Activated T-helper 1 cell treated with anti-CD3 and anti-CD28 coated beads, Interleukin-2, amount 50 U/mL, for 16 hours (primary cell): ENCODE data around the gene SERPINF2.
A peak's percentile ranks its signal among the peaks of the same experiment; 100 is the strongest.
"Not testable (repeated sequence)": the region's sequence is repeated elsewhere in the genome, so short reads cannot be mapped to it uniquely, and the experiment has no call there.

Experiments used
- DNase-seq, 2 donors: peaks; one replicate each; pipeline ENCODE4 v3.0.0-alpha.2; 2020; ENCODE audit warnings: low read depth in 1 of 2, low spot score in 1 of 2

SERPINF2 gene

DNA sequence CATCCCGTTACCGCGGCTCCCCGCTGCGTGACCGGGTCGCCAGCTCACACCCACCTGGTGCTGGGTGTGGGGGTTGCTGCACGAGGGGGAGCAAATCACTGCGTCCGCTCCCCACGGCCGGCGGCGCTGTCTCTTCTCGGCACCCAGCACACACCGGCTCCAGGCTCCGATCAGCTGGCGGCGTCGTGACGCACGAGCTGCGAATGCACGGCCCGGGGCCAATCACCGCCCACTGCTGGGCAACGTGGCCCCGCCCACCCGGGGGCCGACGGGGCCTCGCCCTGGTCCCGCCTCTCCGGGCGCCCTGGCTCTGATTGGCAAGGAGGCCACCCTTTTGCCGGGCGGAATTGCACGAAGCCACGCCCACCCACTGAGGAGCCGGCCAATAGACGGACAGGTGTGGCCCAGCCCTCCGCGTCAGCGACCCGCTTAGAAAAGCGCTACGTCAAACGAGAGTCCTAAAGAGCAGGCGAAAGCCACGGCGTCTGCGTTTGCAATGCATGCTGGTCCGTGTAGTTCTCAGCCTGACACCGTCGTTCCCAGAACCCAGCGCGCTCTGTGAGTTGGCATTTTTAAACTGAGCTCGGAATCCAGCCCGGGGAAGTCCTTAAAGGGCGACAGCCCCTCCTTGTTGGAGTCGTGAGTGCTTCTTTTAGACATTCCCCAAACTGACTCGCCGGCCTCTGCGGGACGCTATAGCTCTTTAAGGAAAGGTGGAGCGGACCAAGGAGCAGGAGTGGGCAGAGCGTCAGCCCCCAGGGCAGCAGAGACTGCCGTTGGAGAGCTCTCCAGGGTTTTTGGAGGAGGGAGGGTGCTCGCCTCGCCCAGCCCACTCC lies 26.4 kb upstream of the SERPINF2 start:
- DNase-seq = peak; percentile 99 to 100

DNA sequence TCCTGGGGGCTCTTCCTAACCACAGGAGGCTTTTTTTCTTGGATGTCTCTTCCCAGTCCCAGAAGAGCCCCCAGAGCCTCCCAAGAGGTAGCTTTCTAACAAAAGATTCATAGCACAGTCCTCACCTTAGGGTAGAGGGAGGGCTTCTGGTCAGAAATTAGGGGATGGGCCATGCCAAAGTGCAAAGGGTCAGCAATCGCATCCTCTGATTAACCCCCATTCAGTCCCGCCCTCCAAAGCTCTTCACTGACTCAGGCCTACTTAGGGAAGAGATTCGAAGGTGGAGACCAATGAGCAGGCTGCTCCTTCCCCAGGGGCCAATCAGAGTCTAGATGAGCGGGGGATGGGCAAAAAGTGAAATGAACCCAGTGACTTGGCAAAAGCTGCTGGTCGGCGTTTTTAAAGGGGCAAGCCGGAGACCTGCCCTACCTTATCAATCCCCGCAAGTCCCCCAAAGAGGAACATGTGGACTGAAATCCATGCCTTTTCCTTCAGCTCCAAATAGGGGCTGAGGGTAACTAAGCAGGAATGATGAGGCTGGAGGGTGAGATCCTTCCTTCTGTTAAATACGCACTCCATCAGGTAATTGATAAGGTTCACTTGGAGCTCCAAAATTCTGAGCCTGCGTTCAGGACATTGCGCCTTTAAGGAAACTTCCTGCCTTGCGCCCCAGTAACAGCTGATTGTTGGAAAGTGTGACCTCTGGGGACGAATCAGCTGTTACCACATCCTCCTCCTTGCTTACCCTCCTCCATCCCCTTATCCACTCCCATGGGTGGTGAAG lies 25.6 kb upstream of the SERPINF2 start:
- DNase-seq = peak; percentile 45 to 76

DNA sequence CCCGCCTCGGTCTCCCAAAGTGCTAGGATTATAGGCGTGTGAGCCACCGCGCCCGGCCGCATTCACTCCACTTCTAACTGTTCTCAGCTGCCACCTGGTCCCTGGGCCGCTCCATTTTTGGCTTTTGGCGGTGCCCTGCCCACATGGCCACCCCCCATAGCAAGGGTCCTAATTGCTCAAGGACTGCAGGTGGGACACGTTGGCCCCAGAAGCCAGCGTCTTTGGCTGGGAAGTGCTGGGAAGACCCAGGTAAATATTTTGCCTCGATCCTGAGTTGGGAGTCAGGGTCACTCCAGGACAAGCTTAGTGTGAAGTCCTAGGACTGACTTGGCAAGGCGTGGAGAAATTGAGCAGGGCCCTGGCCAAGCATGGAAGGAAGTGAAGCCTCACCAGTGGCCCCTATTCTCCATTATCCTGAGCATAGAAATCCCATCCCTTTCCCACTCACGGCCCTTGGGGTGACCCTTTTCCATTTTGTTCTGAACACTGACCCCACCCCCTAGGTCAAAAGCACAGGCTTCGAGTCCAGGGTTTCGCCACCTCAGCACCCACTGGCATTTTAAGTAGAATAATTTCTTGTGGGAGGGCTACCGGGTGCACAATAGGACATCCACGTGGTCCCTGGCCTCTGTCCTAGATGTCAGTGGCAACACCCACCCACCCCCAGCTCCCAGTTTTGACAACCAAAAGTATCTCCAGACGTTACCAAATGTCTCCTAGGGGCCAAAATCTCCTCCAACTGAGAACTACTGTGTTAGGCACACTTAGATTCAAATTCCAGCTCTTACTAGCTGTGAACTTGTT lies 24.1 kb upstream of the SERPINF2 start:
- no peak for DNase-seq

DNA sequence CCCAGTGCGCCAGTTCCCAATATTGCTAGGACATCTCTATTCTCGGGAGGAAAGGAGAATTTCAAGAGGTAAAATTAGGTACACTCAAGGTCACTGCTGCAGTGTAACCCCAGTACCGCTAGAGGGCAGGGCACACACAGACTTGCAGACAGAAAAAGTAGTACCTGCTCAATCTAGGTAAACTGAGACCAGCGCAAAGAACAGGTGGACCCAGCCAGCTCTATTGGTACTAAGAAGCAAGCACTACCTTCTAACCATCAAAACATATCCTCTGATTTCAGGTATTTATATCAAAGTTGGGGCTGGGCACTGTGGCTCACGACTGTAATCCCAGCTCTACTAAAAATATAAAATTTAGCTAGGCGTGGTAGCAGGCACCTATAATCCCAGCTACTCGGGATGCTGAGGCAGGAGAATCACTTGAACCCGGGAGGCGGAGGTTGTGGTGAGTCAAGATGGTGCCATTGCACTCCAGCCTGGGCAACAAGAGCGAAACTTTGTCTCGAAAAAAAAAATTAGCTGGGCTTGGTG lies 21.8 kb upstream of the SERPINF2 start:
- DNase-seq = peak; percentile 39 to 50

DNA sequence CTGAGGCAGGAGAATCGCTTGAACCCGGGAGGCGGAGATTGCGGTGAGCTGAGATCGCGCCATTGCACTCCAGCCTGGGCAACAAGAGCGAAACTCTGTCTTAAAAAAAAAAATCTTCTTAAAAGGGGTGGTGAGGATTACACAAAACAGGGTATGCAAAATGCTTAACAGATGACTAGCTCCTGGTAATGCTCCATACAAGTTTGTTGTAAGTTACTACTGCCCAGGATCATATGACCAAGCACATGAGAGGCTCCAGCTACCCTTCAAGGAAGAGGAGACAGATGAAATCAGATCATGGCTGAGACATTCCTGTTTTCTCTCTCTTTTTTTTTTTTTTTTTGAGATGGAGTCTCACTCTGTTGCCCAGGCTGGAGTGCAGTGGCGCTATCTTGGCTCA lies 20.6 kb upstream of the SERPINF2 start:
- DNase-seq = not testable (repeated sequence)

DNA sequence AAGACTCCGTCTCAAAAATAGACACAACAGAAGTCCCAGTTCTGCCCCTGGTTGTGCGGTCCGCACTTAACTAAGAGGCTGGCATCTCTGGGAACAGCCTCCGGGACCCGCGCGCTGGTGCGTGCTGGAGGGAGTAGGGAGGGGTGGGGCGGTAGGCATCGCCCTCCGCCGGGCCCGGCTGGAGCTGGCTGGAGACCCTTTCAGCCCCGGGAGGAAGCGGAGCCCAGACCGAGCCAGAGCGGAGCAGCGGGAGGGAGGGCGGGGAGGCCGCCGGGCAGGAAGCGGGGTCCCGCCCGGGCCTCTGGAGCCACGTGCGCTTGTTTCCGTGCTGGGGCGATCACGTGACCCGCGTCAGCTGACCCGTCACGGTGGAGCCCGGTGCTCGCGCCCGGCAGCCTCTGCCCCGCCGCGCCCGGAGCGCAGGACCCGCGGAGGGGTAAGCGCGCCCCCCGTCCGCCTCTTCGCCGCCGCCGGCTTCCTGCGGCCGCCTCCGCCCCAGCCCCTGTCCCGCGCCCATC lies 18.3 kb upstream of the SERPINF2 start, which contains the start of gene WDR81:
Gene WDR81, plus strand, starts transcription at position 354 of the 518 bp plus-strand sequence. CDS start 256 bp downstream, outside the sequence.
- peak; percentile 74 to 79 for DNase-seq

DNA sequence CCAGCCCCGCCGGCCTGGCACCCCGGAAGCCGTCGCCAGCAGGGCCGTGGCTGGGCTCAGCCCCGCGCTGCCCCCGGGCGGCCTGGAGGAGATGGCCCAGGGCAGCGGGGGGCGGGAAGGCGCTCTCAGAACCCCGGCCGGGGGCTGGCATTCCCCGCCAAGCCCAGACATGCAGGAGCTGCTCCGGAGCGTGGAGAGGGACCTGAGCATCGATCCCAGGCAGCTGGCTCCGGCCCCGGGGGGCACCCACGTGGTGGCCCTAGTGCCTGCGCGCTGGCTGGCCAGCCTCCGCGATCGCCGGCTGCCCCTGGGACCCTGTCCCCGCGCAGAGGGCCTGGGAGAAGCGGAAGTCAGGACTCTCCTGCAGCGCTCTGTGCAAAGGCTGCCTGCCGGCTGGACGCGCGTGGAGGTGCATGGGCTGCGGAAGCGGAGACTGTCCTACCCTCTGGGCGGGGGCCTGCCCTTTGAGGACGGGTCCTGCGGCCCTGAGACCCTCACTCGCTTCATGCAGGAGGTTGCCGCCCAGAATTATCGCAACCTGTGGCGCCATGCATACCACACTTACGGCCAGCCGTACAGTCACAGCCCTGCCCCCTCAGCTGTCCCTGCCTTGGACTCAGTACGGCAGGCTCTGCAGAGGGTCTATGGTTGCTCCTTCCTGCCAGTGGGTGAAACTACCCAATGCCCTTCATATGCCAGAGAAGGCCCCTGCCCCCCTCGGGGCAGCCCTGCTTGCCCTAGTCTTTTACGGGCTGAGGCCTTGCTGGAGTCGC lies 17.6 kb upstream of the SERPINF2 start:
- no peak for DNase-seq

DNA sequence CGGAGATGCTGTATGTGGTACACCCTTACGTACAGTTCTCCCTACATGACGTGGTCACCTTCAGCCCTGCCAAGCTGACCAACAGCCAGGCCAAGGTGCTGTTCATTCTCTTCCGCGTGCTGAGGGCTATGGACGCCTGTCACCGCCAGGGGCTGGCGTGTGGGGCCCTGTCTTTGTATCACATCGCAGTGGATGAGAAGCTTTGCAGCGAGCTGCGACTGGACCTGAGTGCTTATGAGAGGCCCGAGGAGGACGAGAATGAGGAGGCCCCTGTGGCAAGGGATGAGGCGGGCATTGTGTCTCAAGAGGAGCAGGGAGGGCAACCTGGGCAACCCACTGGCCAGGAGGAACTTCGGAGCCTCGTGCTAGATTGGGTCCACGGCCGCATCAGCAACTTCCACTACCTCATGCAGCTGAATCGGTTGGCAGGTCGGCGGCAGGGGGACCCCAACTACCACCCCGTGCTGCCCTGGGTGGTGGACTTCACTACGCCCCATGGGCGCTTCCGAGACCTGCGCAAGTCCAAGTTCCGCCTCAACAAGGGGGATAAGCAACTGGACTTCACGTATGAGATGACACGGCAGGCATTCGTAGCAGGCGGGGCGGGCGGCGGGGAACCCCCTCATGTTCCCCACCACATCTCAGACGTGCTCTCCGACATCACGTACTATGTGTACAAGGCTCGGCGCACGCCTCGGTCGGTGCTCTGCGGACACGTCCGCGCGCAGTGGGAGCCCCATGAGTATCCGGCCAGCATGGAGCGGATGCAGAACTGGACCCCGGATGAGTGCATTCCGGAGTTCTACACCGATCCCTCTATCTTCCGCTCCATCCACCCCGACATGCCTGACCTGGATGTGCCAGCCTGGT lies 16.8 kb upstream of the SERPINF2 start:
- no peak for DNase-seq

DNA sequence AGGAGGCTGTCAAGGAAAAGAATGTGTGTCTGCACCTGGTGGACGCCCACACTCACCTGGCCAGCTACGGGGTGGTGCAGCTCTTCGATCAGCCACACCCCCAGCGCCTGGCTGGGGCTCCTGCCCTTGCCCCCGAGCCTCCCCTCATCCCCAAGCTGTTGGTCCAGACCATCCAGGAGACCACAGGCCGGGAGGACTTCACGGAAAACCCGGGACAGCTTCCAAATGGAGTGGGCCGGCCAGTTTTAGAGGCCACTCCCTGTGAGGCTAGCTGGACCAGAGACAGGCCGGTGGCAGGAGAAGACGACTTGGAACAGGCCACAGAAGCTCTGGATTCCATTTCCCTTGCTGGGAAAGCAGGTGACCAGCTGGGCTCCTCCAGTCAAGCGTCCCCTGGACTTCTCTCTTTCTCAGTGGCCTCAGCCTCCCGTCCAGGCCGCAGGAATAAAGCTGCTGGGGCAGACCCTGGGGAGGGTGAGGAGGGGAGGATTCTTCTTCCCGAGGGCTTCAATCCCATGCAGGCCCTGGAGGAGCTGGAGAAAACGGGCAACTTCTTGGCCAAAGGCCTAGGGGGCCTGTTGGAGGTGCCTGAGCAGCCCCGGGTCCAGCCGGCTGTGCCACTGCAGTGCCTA lies 15.9 kb upstream of the SERPINF2 start:
- no peak for DNase-seq

DNA sequence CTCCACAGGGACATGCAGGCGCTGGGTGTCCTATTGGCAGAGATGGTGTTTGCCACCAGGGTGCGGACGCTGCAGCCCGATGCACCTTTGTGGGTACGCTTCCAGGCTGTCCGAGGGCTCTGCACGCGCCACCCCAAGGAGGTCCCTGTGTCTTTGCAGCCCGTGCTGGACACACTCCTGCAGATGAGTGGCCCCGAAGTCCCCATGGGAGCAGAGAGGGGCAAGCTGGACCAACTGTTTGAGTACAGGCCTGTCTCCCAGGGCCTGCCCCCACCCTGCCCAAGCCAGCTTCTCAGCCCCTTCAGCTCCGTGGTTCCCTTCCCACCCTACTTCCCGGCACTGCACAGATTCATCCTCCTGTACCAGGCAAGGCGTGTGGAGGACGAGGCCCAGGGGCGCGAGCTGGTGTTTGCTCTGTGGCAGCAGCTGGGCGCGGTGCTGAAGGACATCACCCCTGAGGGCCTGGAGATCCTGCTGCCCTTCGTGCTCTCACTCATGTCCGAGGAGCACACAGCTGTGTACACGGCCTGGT lies 15.3 kb upstream of the SERPINF2 start:
- no peak for DNase-seq

DNA sequence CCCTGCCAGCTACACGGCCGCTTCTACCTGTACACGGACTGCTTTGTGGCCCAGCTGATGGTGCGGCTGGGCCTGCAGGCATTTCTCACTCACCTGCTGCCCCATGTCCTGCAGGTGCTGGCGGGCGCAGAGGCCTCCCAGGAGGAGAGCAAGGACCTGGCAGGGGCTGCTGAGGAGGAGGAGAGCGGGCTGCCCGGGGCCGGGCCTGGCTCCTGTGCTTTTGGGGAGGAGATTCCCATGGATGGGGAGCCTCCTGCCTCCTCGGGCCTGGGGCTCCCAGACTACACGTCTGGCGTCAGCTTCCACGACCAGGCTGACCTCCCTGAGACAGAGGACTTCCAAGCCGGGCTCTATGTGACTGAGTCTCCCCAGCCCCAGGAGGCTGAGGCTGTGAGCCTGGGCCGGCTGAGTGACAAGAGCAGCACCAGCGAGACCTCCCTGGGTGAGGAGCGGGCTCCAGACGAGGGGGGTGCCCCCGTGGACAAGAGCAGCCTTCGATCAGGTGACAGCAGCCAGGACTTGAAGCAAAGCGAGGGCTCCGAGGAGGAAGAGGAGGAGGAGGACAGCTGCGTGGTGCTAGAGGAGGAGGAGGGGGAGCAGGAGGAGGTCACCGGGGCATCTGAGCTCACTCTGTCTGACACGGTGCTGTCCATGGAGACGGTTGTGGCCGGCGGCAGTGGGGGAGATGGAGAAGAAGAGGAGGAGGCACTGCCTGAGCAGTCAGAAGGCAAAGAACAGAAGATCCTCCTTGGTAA lies 14.6 kb upstream of the SERPINF2 start:
- no peak for DNase-seq

DNA sequence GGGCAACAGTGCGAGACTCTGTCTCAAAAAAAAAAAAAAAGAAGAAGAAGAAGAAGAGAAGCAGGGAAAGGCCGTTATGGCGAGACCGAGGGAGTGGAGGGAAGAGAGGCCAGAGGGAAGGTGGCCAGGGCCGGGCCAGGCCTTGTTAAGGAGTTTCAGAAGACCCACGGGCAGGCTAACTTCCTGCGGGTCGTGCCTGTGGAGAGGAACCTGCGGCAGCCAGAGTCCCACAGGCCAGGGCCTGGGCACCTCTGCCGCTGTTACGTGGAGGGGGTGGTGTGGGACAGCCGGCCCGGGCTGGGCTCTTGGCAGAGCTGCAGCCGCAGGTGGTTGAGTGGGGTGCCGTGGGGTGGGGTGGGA lies 12.7 kb upstream of the SERPINF2 start:
- DNase-seq = no peak

DNA sequence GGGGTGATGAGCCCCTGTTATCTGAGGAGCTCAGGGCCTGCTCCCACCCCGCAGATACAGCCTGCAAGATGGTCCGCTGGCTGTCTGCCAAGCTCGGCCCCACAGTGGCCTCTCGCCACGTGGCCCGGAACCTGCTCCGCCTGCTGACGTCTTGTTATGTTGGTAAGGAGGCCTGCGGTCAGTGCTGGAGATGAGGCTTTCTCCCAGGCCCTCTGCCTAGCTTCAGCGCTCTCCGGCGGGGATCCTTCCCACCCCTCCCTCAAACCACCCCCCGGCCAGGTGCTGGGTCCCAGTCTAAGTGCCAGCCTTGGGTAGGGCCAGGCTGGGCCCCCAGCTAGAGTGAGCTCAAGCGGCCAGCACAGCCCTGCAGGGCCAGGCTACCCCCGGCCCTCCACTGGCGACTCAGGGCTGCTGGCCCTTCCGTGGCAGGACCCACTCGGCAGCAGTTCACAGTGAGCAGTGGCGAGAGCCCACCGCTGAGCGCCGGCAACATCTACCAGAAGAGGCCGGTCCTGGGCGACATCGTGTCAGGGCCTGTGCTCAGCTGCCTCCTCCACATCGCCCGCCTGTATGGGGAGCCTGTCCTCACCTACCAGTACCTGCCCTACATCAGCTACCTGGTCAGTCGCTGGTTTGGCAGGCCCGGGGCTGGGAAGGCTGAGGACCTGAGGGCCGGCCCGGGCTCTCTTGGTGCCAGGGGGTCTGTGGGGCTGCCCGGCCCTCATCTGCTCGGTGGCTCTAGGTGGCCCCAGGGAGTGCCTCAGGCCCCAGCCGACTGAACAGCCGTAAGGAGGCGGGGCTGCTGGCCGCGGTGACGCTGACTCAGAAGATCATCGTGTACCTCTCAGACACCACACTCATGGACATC lies 12.1 kb upstream of the SERPINF2 start:
- no peak for DNase-seq

DNA sequence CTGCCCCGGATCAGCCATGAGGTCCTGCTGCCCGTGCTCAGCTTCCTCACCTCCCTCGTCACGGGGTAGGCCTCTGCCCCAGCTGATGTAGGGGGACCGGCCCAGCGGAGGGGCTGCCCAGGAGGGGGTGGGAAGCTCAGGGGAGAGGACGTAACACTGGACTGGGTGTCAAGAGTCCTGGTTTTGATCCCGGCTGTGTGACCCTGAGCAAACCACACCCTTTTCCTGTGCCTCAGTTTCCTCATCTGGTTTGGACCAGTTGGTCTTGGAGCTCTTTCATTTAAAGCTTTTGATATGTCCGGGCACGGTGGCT lies 11.5 kb upstream of the SERPINF2 start:
- DNase-seq = no peak

DNA sequence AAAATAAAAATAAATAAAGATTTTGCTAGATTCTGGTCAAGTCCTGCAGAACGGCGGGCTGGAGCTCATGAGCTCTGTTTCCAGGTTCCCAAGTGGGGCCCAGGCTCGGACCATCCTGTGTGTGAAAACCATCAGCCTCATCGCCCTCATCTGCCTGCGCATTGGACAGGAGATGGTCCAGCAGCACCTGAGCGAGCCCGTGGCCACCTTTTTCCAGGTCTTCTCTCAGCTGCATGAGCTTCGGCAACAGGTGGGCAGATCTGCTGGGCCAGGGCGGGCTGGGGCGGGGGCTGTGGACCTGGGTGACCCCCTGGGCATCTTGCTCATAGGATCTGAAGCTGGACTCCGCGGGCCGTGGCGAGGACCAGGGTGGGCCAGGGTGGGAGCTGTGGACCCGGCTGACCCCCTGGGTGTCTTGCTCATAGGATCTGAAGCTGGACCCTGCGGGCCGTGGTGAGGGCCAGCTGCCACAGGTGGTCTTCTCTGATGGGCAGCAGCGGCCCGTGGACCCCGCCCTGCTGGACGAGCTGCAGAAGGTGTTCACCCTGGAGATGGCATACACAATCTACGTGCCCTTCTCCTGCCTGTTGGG lies 10.3 kb upstream of the SERPINF2 start:
- no peak for DNase-seq

DNA sequence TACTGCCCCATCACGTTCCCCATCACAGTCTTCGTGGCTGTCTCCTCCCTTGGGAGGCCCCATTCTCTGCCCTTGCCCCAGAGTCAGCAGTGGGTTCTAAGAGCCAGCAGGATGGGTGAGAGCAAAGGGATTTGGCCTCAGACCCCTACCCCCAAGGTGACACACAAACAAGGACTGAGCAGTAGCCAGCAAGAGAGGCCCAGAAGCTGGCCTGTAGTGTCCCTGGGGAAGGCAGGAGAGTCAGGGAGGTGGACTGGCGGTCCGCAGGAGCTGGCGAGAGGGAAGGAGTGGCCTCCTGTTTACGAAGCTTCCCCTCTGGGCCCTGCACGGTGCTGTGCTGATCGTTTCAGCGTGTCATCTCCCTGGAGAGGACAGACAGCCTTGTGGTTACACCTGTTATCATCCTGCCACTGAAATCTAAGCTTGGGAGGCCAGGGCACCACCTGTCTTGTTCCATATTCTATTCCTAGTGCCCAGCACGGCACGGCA lies 9.8 kb upstream of the SERPINF2 start:
- DNase-seq = no peak

DNA sequence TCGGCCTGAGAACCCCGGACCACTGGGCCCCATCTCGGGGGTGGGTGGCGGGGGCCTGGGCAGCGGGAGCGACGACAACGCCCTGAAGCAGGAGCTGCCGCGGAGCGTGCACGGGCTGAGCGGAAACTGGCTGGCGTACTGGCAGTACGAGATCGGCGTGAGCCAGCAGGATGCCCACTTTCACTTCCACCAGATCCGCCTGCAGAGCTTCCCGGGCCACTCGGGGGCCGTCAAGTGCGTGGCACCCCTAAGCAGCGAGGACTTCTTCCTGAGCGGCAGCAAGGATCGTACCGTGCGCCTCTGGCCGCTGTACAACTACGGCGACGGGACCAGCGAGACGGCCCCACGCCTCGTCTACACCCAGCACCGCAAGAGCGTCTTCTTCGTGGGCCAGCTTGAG lies 8.9 kb upstream of the SERPINF2 start:
- no peak for DNase-seq
